ENCODE data around the gene TOMM40. TPM values are rescaled to one million over a fixed set of nuclear protein-coding genes. Genes with fewer than 3 reads are reported as not detected.

Gene TOMM40
- total and polyA plus RNA-seq, 11 donors = 32.2 to 79.9 (median 46.3) TPM

GRCh38 chr19:44948237-44948636, 57.2 kb downstream of the TOMM40 start:
- Histone ChIP-seq H3K4me1 (peaks cover 0 to 15% (median 9%) of the 10 kb centered on the region in 12 donors), H3K4me3 (no peak overlapping the region), H3K27me3 (no peaks in the 10 kb centered on the region), H3K36me3 (peaks cover 0 to 23% (median 10%) of the 10 kb centered on the region in 9 donors), H3K9me3 (no peaks in the 10 kb centered on the region), H3K27ac (no peak overlapping the region)
- ATAC-seq (no peak), DNase-seq (no peak)
- TF ChIP-seq CTCF (IDR thresholded peaks at IDR 0.05) = no peak
- TF ChIP-seq POLR2A (IDR thresholded peaks at IDR 0.05) = no peak
- 75 to 88% (median 78%) methylated on average over 5 of the region's 5 CpGs for WGBS, 4 donors
- intact Hi-C loops (cut with DNase I) = no loop called here

GRCh38 chr19:44948763-44949374, 57.8 kb downstream of the TOMM40 start:
- H3K4me3 ChIP-seq = no peak overlapping the region
- WGBS, 4 donors = 74 to 88% (median 84%) methylated on average over 4 to 5 of the region's 5 CpGs
- no peak for TF ChIP-seq POLR2A (IDR thresholded peaks at IDR 0.05)
- H3K27me3 ChIP-seq = no peaks in the 10 kb centered on the region
- intact Hi-C loops (cut with DNase I) = no loop called here
- no peak for DNase-seq
- H3K27ac ChIP-seq = no peak overlapping the region
- H3K36me3 ChIP-seq = peaks cover 0 to 23% (median 10%) of the 10 kb centered on the region in 9 donors
- H3K4me1 ChIP-seq = peaks cover 0 to 19% (median 11%) of the 10 kb centered on the region in 12 donors
- no peak for ATAC-seq
- no peaks in the 10 kb centered on the region for H3K9me3 ChIP-seq

- ATAC-seq (no peak), DNase-seq (no peak)
- Histone ChIP-seq H3K27ac (no peak overlapping the region), H3K4me3 (no peak overlapping the region), H3K27me3 (no peaks in the 10 kb centered on the region), H3K36me3 (peaks cover 0 to 23% (median 10%) of the 10 kb centered on the region in 9 donors), H3K9me3 (no peaks in the 10 kb centered on the region), H3K4me1 (peaks cover 0 to 24% (median 16%) of the 10 kb centered on the region in 12 donors)
- intact Hi-C loops (cut with DNase I) = no loop called here
- TF ChIP-seq CTCF (IDR thresholded peaks at IDR 0.05) = no peak
- no peak for TF ChIP-seq POLR2A (IDR thresholded peaks at IDR 0.05)
- 79 to 96% (median 88%) methylated on average over 9 of the region's 9 CpGs for WGBS, 4 donors
These were observed 58.5 kb downstream of the TOMM40 start for GRCh38 chr19:44949550-44949949.

GRCh38 chr19:44951179-44952159, 60.4 kb downstream of the TOMM40 start:
- Histone ChIP-seq H3K4me3 (no peak overlapping the region), H3K27me3 (no peaks in the 10 kb centered on the region), H3K4me1 (peaks cover 0 to 33% (median 24%) of the 10 kb centered on the region in 12 donors), H3K27ac (peak overlapping the region in 5 of 12 donors; percentile 3 to 42 (median 27)), H3K9me3 (no peaks in the 10 kb centered on the region), H3K36me3 (peaks cover 0 to 23% (median 10%) of the 10 kb centered on the region in 9 donors)
- intact Hi-C loops (cut with DNase I) = loop anchor here in 9 of 10 donors (1.0 to 10.0 kb wide), 6 partner anchors 47 to 167 kb away; partner anchors contain the start of gene APOE (in 3 of the 9)
- ATAC-seq = no peak
- WGBS, 4 donors = 50 to 56% (median 52%) methylated on average over 13 of the region's 13 CpGs
- DNase-seq = peak in 4 of 5 donors; percentile 41 to 64 (median 56)
- TF ChIP-seq CTCF (IDR thresholded peaks at IDR 0.05) = peak; percentile 72 to 90 (median 84)
- no peak for TF ChIP-seq POLR2A (IDR thresholded peaks at IDR 0.05)

Other genes with a start within 250 kb of the TOMM40 start
- 100 to 1,000 TPM in 2 of 9 donors, 10 to 100 TPM in 7; 33.7 to 140 (median 49.1) TPM for gene PVR, start 247.3 kb upstream of the TOMM40 start, total RNA-seq
- gene PVR, start 247.3 kb upstream of the TOMM40 start, polyA plus RNA-seq = 100 to 1,000 TPM in 1 of 2 donors, 10 to 100 TPM in 1; 34.1 to 143 TPM
- gene CEACAM19, start 219.8 kb upstream of the TOMM40 start, total RNA-seq = 1 to 10 TPM; 1.9 to 8.3 (median 5.1) TPM
- 10 to 100 TPM in 1 of 2 donors, 1 to 10 TPM in 1; 5.1 to 12.8 TPM for gene CEACAM19, start 219.8 kb upstream of the TOMM40 start, polyA plus RNA-seq
- not detected for gene CEACAM16, start 192.1 kb upstream of the TOMM40 start, total RNA-seq
- not detected for gene CEACAM16, start 192.1 kb upstream of the TOMM40 start, polyA plus RNA-seq
- gene BCL3, start 142.5 kb upstream of the TOMM40 start, total RNA-seq = 10 to 100 TPM; 11.7 to 90.5 (median 22.9) TPM
- 10 to 100 TPM; 18.6 to 18.9 TPM for gene BCL3, start 142.5 kb upstream of the TOMM40 start, polyA plus RNA-seq
- not detected for gene CBLC, start 113.4 kb upstream of the TOMM40 start, total RNA-seq
- gene CBLC, start 113.4 kb upstream of the TOMM40 start, polyA plus RNA-seq = under 1 TPM in 1 of 2 donors, not detected in 1; 0.04 TPM
- 100 to 1,000 TPM in 4 of 9 donors, 10 to 100 TPM in 5; 50.9 to 160 (median 94.3) TPM for gene BCAM, start 82.2 kb upstream of the TOMM40 start, total RNA-seq
- gene BCAM, start 82.2 kb upstream of the TOMM40 start, polyA plus RNA-seq = 100 to 1,000 TPM in 1 of 2 donors, 10 to 100 TPM in 1; 55.3 to 126 TPM
- gene NECTIN2, start 45.0 kb upstream of the TOMM40 start, total RNA-seq = 10 to 100 TPM; 37.0 to 99.6 (median 57.6) TPM
- 10 to 100 TPM; 40.9 to 96.5 TPM for gene NECTIN2, start 45.0 kb upstream of the TOMM40 start, polyA plus RNA-seq
- 100 to 1,000 TPM in 2 of 9 donors, 10 to 100 TPM in 5, 1 to 10 TPM in 2; 4.1 to 149 (median 25.7) TPM for gene APOE, start 14.5 kb downstream of the TOMM40 start, total RNA-seq
- 10 to 100 TPM; 33.2 to 35.7 TPM for gene APOE, start 14.5 kb downstream of the TOMM40 start, polyA plus RNA-seq
- 10 to 100 TPM in 2 of 9 donors, 1 to 10 TPM in 5, under 1 TPM in 1, not detected in 1; 0.83 to 84.7 (median 3.8) TPM for gene APOC1, start 23.4 kb downstream of the TOMM40 start, total RNA-seq
- 1 to 10 TPM; 1.1 to 2.1 TPM for gene APOC1, start 23.4 kb downstream of the TOMM40 start, polyA plus RNA-seq
- not detected for gene APOC4, start 51.0 kb downstream of the TOMM40 start, total RNA-seq
- gene APOC4, start 51.0 kb downstream of the TOMM40 start, polyA plus RNA-seq = not detected
- 1 to 10 TPM in 2 of 9 donors, under 1 TPM in 1, not detected in 6; 0.70 to 1.6 (median 1.3) TPM for gene APOC2, start 54.8 kb downstream of the TOMM40 start, total RNA-seq
- under 1 TPM in 1 of 2 donors, not detected in 1; 0.19 TPM for gene APOC2, start 54.8 kb downstream of the TOMM40 start, polyA plus RNA-seq
- gene CLPTM1, start 64.1 kb downstream of the TOMM40 start, total RNA-seq = 100 to 1,000 TPM in 3 of 9 donors, 10 to 100 TPM in 6; 89.2 to 118 (median 96.0) TPM
- gene CLPTM1, start 64.1 kb downstream of the TOMM40 start, polyA plus RNA-seq = 100 to 1,000 TPM in 1 of 2 donors, 10 to 100 TPM in 1; 90.9 to 120 TPM
- 10 to 100 TPM in 2 of 9 donors, 1 to 10 TPM in 7; 2.8 to 23.2 (median 6.7) TPM for gene RELB, start 110.2 kb downstream of the TOMM40 start, total RNA-seq
- 10 to 100 TPM in 1 of 2 donors, 1 to 10 TPM in 1; 1.6 to 15.0 TPM for gene RELB, start 110.2 kb downstream of the TOMM40 start, polyA plus RNA-seq
- 10 to 100 TPM; 26.0 to 68.2 (median 32.4) TPM for gene CLASRP, start 147.8 kb downstream of the TOMM40 start, total RNA-seq
- 10 to 100 TPM; 25.8 to 47.5 TPM for gene CLASRP, start 147.8 kb downstream of the TOMM40 start, polyA plus RNA-seq
- 1 to 10 TPM in 1 of 9 donors, under 1 TPM in 6, not detected in 2; 0.16 to 1.2 (median 0.36) TPM for gene ZNF296, start 185.2 kb downstream of the TOMM40 start, total RNA-seq
- under 1 TPM; 0.19 to 0.46 TPM for gene ZNF296, start 185.2 kb downstream of the TOMM40 start, polyA plus RNA-seq
- 10 to 100 TPM; 11.4 to 22.0 (median 17.0) TPM for gene GEMIN7, start 188.0 kb downstream of the TOMM40 start, total RNA-seq
- 10 to 100 TPM; 25.0 to 40.8 TPM for gene GEMIN7, start 188.0 kb downstream of the TOMM40 start, polyA plus RNA-seq
- gene PPP1R37, start 201.9 kb downstream of the TOMM40 start, total RNA-seq = 10 to 100 TPM; 16.0 to 33.7 (median 17.1) TPM
- 10 to 100 TPM; 24.0 to 27.9 TPM for gene PPP1R37, start 201.9 kb downstream of the TOMM40 start, polyA plus RNA-seq